K562 (cell line): ENCODE results near the gene ALDH1A2. TPM values are rescaled to one million over a fixed set of nuclear protein-coding genes. Genes with fewer than 3 reads are reported as not detected.

Experiments
- SOX6 ChIP-seq: fragments of 450-650 bp; IDR thresholded peaks from 2 replicates; pipeline ENCODE4 v1.6.1; 2014; ENCODE audit warnings: mild to moderate bottlenecking
- TCF3 ChIP-seq: sonication (generic); formaldehyde crosslinking; IDR thresholded peaks from 2 replicates; pipeline ENCODE4 v1.4.0; 2020; ENCODE audit warnings: mild to moderate bottlenecking, missing genetic modification reagents
- ZNF444 ChIP-seq: fragments of 250-450 bp; sonication (Bioruptor Pico); IDR thresholded peaks from 2 replicates; pipeline ENCODE4 v1.4.0; 2020; ENCODE audit warnings: mild to moderate bottlenecking, moderate library complexity
- polyA plus RNA-seq, 8 experiments: library from polyadenylated mRNA; depleted of rRNA in 4 of 8; stranded (reverse) in 5 of 8; unstranded in 3 of 8; fragments of >200 nt; fragmentation: Nextera tagmentation in 2 of 8; fragmentation: Illumina TruSeq in 1 of 8; extraction: Ambion mirVana in 2 of 8; extraction: Trizol in 1 of 8; gene quantifications; 2 replicates each; pipeline versions ENCODE4 v1.2.1 to v1.2.3, GENCODE V29; 2011 to 2014; ENCODE audit warnings: inconsistent platforms in 1 of 8, missing spikeins in 1 of 8
- total RNA-seq, 7 experiments: library from RNA; depleted of rRNA in 6 of 7; stranded (reverse); fragments of >200 nt in 6 of 7; fragmentation: Illumina TruSeq in 2 of 7; extraction: Trizol in 2 of 7; gene quantifications; 2 replicates each; pipeline versions ENCODE4 v1.2.1 to v1.2.3, GENCODE V29; 2011 to 2021; ENCODE audit warnings: low replicate concordance in 1 of 7
- TF ChIP-seq, protein P1 (sequence below), 2 experiments: fragments of 450-650 bp; formaldehyde crosslinking in 1 of 2; IDR thresholded peaks; 2 replicates each; pipeline versions ENCODE4 v1.4.0 to v1.6.1; 2014 to 2020; ENCODE audit warnings: mild to moderate bottlenecking in 2 of 2, borderline replicate concordance in 1 of 2, low read depth in 1 of 2
- TF ChIP-seq, protein P2 (sequence below): fragments of 250-450 bp; sonication (Bioruptor Pico); IDR thresholded peaks from 2 replicates; pipeline ENCODE4 v1.4.0; 2020; ENCODE audit warnings: mild to moderate bottlenecking, moderate library complexity
- TF ChIP-seq, protein P3 (sequence below): fragments of 450-650 bp; IDR thresholded peaks from 2 replicates; pipeline ENCODE4 v1.6.1; 2017; ENCODE audit warnings: antibody characterized with exemption, mild to moderate bottlenecking
- TF ChIP-seq, protein P4 (sequence below), 3 experiments: IDR thresholded peaks in 2 of 3; conservative IDR thresholded peaks in 1 of 3; 2 replicates each; pipeline ENCODE4 v1.5.1; 2011 to 2012; ENCODE audit warnings: low read length in 3 of 3, mild to moderate bottlenecking in 3 of 3, control low read depth in 2 of 3, improper control_type of control experiment in 1 of 3, inconsistent platforms in 1 of 3, low read depth in 1 of 3, mixed read lengths in 1 of 3, moderate library complexity in 1 of 3; ENCODE audit not compliant: insufficient read depth in 2 of 3
- TF ChIP-seq, protein P5 (sequence below): fragments of 450-650 bp; IDR thresholded peaks from 2 replicates; pipeline ENCODE4 v1.6.1; 2016; ENCODE audit warnings: mild to moderate bottlenecking

ALDH1A2 gene
- total and polyA plus RNA-seq, 9 of the 15 experiments (the other 6 are each of a cell fraction or from before 2014, with no cell fraction given): 115 to 393 (median 333) TPM

DNA sequence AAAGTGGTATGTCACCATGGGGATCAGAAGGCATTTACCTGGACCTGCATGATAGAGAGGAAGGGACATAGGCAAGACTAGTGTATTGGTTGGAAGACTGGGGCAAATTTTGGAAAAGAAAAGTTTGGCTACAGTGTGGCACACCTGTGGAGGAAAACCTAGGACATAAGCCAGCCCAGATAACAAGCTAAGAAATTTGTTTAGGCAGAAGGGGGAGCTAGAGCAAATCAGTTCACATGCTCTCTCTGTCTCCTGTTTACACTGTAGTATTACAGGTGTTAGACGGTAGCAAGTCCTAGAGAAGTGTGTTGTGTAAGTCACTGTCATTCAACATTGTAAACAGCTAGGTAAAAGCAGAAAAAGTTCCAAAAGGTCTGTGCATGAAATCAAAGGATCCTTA, 11.9 kb upstream of the ALDH1A2 start (continued):
- TF ChIP-seq, protein P1, sequence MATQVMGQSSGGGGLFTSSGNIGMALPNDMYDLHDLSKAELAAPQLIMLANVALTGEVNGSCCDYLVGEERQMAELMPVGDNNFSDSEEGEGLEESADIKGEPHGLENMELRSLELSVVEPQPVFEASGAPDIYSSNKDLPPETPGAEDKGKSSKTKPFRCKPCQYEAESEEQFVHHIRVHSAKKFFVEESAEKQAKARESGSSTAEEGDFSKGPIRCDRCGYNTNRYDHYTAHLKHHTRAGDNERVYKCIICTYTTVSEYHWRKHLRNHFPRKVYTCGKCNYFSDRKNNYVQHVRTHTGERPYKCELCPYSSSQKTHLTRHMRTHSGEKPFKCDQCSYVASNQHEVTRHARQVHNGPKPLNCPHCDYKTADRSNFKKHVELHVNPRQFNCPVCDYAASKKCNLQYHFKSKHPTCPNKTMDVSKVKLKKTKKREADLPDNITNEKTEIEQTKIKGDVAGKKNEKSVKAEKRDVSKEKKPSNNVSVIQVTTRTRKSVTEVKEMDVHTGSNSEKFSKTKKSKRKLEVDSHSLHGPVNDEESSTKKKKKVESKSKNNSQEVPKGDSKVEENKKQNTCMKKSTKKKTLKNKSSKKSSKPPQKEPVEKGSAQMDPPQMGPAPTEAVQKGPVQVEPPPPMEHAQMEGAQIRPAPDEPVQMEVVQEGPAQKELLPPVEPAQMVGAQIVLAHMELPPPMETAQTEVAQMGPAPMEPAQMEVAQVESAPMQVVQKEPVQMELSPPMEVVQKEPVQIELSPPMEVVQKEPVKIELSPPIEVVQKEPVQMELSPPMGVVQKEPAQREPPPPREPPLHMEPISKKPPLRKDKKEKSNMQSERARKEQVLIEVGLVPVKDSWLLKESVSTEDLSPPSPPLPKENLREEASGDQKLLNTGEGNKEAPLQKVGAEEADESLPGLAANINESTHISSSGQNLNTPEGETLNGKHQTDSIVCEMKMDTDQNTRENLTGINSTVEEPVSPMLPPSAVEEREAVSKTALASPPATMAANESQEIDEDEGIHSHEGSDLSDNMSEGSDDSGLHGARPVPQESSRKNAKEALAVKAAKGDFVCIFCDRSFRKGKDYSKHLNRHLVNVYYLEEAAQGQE (IDR thresholded peaks at IDR 0.05; ENCODE audit: borderline replicate concordance): peak; percentile 89
- TF ChIP-seq, protein P1 (CRISPR knock-in tag; IDR thresholded peaks at IDR 0.05; ENCODE audit: low read depth): no peak
- TF ChIP-seq ZNF444 (CRISPR knock-in tag) (no peak), SOX6 (peak; percentile 30; the same call in 1 of the 2 replicates), TCF3 (CRISPR knock-in tag) (0 out of 2 replicates have a peak, but pooled peaks have one; percentile 17)
- TF ChIP-seq, protein P2, sequence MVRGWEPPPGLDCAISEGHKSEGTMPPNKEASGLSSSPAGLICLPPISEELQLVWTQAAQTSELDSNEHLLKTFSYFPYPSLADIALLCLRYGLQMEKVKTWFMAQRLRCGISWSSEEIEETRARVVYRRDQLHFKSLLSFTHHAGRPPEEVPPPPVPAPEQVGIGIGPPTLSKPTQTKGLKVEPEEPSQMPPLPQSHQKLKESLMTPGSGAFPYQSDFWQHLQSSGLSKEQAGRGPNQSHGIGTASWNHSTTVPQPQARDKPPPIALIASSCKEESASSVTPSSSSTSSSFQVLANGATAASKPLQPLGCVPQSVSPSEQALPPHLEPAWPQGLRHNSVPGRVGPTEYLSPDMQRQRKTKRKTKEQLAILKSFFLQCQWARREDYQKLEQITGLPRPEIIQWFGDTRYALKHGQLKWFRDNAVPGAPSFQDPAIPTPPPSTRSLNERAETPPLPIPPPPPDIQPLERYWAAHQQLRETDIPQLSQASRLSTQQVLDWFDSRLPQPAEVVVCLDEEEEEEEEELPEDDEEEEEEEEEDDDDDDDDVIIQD: no peak
- TF ChIP-seq, protein P3, sequence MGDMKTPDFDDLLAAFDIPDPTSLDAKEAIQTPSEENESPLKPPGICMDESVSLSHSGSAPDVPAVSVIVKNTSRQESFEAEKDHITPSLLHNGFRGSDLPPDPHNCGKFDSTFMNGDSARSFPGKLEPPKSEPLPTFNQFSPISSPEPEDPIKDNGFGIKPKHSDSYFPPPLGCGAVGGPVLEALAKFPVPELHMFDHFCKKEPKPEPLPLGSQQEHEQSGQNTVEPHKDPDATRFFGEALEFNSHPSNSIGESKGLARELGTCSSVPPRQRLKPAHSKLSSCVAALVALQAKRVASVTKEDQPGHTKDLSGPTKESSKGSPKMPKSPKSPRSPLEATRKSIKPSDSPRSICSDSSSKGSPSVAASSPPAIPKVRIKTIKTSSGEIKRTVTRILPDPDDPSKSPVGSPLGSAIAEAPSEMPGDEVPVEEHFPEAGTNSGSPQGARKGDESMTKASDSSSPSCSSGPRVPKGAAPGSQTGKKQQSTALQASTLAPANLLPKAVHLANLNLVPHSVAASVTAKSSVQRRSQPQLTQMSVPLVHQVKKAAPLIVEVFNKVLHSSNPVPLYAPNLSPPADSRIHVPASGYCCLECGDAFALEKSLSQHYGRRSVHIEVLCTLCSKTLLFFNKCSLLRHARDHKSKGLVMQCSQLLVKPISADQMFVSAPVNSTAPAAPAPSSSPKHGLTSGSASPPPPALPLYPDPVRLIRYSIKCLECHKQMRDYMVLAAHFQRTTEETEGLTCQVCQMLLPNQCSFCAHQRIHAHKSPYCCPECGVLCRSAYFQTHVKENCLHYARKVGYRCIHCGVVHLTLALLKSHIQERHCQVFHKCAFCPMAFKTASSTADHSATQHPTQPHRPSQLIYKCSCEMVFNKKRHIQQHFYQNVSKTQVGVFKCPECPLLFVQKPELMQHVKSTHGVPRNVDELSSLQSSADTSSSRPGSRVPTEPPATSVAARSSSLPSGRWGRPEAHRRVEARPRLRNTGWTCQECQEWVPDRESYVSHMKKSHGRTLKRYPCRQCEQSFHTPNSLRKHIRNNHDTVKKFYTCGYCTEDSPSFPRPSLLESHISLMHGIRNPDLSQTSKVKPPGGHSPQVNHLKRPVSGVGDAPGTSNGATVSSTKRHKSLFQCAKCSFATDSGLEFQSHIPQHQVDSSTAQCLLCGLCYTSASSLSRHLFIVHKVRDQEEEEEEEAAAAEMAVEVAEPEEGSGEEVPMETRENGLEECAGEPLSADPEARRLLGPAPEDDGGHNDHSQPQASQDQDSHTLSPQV: peak; percentile 63
- TF ChIP-seq, protein P4, sequence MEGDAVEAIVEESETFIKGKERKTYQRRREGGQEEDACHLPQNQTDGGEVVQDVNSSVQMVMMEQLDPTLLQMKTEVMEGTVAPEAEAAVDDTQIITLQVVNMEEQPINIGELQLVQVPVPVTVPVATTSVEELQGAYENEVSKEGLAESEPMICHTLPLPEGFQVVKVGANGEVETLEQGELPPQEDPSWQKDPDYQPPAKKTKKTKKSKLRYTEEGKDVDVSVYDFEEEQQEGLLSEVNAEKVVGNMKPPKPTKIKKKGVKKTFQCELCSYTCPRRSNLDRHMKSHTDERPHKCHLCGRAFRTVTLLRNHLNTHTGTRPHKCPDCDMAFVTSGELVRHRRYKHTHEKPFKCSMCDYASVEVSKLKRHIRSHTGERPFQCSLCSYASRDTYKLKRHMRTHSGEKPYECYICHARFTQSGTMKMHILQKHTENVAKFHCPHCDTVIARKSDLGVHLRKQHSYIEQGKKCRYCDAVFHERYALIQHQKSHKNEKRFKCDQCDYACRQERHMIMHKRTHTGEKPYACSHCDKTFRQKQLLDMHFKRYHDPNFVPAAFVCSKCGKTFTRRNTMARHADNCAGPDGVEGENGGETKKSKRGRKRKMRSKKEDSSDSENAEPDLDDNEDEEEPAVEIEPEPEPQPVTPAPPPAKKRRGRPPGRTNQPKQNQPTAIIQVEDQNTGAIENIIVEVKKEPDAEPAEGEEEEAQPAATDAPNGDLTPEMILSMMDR (IDR thresholded peaks at IDR 0.05 in 2 of 3, conservative IDR thresholded peaks at IDR 0.05 in 1 of 3; ENCODE audit: insufficient read depth in 2 of 3, low read depth in 1 of 3, low read length in 3 of 3): peak; percentile 57 to 79 (median 65)
- TF ChIP-seq, protein P5, sequence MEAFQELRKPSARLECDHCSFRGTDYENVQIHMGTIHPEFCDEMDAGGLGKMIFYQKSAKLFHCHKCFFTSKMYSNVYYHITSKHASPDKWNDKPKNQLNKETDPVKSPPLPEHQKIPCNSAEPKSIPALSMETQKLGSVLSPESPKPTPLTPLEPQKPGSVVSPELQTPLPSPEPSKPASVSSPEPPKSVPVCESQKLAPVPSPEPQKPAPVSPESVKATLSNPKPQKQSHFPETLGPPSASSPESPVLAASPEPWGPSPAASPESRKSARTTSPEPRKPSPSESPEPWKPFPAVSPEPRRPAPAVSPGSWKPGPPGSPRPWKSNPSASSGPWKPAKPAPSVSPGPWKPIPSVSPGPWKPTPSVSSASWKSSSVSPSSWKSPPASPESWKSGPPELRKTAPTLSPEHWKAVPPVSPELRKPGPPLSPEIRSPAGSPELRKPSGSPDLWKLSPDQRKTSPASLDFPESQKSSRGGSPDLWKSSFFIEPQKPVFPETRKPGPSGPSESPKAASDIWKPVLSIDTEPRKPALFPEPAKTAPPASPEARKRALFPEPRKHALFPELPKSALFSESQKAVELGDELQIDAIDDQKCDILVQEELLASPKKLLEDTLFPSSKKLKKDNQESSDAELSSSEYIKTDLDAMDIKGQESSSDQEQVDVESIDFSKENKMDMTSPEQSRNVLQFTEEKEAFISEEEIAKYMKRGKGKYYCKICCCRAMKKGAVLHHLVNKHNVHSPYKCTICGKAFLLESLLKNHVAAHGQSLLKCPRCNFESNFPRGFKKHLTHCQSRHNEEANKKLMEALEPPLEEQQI: 0 out of 2 replicates have a peak, but pooled peaks have one; percentile 29
